Adrenal gland (tissue), 5 donors: ENCODE measurements around the gene PDE3A.

Experiments
- CTCF ChIP-seq, 6 experiments: fragments of 450-650 bp in 4 of 6; fragments of 200-600 bp in 2 of 6; sonication (generic) in 1 of 6; IDR thresholded peaks; 1 replicate in 5 of 6; 2 replicates in 1 of 6; pipeline versions ENCODE4 v1.5.1 to v1.8.0; 2016 to 2021; ENCODE audit warnings: antibody characterized with exemption in 6 of 6, mild to moderate bottlenecking in 2 of 6, moderate library complexity in 1 of 6
- POLR2A ChIP-seq, 2 donors: fragments of 450-650 bp; IDR thresholded peaks; one replicate each; pipeline ENCODE4 v1.6.1; 2017; ENCODE audit warnings: antibody characterized with exemption in 2 of 2, mild to moderate bottlenecking in 2 of 2, moderate library complexity in 1 of 2
- donor health status: DM: no; HTN: no; CAD: no.

- TF ChIP-seq CTCF (IDR thresholded peaks at IDR 0.05) (no peak), POLR2A (IDR thresholded peaks at IDR 0.05) (no peak)
These were observed 103.9 kb downstream of the PDE3A start for GRCh38 chr12:20472102-20472782.
